NCI-H82 treated with DMSO at 0.1 percent for 48 hours (cell line): ENCODE data around the gene COPB2.
A peak's percentile ranks its signal among the peaks of the same experiment; 100 is the strongest.
"Not testable (repeated sequence)": the region's sequence is repeated elsewhere in the genome, so short reads cannot be mapped to it uniquely, and the experiment has no call there.

Source experiments
- DNase-seq: peaks from one replicate; lab custom pipeline; 2025; ENCODE audit not compliant: unreplicated experiment; lab: John Stamatoyannopoulos, UW

COPB2 gene

DNA sequence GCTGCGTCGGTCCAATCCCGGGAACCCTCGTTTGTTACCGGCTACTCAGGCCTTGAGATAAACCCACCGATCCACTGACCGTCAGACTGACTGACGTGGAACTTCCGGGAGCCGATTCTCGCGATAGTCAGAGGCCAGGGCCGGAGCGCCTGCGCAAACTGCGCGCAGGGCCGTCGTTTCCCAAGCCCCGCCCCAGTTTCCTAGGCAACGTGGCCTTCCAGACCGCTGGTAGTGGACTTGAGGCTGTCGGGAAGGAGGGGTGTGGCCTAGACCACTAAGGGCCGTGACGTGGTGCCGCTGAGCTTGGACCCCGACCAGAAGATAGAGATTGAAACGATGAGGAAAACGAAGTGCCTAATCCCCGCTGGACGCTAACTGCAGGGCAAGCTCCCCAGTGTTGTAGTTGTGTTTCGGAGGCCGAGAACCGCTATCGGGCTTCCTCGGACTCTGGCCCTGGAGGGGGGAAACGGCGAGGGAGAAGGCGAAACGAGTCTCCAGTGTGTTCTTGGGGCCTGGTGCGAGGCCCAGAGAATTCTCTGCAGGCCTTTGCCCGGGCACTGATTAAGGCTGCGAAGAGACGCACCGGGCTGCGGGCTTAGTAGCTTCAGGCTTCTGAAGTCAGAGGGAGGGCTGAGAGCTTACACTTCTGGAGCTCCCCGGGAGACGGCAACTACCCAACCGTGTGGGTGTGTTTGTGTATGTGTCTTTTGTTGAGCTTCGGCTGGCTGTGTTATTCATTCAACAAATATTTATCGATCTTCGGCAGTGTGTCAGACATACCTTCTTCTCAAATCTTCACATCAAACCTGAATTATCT, at the start of gene COPB2:
TSS of gene COPB2 (minus strand) at position 96 of the 817 bp plus-strand sequence. CDS start 97 bp downstream, outside the sequence.
- DNase-seq, result peak; percentile 99

DNA sequence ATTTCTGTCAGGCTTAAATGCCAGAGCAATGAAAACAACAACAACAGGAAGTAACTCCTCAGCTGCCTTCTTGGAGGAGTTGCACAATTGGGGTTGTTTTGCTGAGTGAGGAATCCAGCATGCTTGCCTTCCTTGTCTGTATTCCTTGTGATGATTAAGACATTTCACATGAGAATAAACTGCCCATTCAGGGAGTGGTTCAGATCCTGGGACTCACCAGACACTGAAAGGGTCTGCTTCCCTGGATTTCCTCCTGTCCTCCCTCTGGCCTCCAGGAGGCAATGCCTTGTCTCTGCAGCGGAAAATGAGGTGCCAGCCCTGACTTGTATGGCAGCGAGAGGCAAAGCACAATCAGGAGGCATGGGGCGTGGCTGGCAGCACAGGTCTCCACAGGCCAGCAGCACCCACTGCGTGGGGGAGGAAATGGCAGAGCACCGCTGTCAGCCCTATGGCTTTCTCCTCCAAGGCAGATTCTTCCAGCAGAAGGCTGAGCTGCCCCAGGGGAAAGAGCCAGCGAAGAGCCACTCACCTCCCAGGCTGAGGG, 45.4 kb upstream of the COPB2 start:
- no peak for DNase-seq

DNA sequence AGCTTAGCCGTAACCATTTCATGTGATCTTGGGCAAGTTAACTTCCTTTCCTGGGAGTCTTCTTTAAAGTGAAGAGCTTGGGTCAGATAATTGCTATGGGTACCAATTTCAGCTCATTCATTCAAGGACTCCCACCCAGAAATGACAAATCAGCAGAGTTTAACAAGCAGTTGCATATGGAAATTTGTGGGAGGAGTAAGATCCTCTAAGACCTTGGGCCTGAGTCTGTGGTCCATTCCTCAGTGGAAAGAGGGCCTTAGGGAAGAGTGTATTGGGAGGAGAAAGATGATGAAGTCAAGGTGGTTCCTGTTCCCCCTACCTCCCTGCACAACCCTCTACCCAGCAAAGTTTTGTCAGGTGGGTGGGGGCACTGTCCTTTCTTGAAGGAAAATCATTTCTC, 44.8 kb upstream of the COPB2 start:
- DNase-seq, result no peak

DNA sequence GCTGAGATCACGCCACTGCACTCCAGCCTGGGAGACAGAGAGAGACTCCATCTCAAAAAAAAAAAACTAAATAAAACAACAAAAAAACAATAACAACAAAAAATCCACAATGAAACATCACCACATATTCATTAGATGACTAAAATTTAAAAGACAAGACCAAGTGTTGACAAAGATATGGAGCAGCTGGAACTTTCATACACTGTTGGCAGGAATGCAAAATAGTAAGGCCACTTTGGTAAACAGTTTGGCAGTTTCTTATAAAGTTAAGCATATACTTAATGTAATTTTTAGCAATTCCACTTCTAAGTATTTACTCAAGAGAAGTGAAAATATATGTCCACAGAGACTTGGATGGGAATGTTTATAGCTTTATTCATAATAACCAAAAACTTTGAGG, 43.6 kb upstream of the COPB2 start:
- no peak for DNase-seq

DNA sequence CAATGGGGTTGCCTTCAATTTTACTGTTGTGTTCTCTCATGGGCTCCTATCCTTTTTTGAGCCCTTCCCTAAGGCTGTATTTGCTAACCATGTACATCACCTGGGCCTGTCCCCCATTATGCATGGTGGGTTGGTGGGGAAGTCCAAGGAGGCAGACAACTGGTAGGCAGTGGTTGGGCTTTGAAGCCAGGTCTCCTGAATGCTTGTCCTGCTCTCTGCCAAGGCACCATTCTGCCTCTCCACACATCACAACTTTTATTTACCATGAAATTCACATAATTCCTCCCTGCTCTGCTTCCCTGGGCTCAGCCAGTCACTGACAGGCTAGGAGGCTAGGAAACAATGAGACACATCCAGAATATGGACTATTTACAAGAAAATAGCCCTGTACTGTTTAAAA, 41.0 kb upstream of the COPB2 start:
- DNase-seq, result no peak

DNA sequence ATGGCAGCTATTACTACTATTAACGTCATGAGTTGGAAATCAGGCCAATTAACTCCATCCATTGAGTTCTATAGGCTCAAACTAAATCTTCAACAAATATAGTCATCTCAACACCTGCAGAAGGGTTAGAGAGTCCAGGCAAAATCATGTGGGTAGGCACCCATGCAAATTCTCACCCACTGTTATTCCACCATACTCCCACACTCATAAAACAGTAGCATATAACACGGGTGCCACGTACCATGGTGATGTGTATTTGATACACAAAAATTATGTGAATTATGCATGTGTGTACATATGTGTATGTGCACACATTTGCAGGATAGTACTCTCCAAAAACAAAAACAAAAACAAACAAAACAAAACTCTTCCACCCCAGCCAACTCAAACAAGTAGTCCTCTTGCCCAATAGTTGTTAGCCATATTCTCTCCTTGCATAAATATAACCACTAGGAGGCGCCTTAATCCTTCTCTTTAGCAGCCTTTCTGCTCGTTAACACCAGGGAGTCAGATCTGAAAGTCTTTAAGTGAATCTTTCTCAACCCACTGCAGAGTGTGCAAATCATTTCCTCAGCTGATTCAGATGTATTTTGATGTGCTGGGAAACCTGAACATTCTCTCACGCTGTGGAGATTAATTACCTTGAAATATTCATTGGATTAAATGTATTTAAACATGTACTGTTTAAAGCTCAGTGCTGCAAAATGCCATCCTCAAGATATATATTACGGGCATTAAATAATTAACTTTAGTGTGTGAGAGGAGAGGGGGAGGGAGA, 38.0 kb upstream of the COPB2 start:
- peak; percentile 91 for DNase-seq

DNA sequence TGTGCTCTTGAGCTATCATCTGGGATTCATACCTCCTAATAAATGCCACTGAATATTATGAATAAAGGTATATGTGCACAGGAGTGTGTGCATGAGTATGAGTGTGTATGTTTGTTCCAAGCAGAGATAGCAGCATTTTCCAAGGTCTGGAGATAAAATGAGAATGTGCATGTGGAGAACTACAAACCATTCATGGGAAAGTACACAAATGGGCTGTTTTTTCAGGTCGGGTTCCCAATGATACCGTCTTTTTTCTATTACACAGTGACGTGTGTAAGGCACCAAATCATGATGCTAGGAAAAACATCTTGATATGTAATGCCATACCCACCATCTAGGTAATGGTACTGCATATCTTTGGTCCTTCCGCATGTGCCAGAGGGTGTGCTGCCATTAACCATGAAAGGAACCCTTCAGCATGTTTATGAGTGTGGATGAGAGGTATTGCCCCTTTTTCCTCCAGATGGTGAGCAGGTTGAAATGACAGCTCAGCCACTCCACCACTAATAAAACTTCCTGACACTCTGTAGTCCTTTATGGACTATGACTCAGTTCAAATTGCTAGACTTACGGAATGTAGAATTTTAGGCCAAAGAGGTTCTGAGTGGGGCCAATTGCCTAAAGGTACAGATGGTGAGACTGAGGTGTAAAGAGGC, 36.4 kb upstream of the COPB2 start:
- no peak for DNase-seq

DNA sequence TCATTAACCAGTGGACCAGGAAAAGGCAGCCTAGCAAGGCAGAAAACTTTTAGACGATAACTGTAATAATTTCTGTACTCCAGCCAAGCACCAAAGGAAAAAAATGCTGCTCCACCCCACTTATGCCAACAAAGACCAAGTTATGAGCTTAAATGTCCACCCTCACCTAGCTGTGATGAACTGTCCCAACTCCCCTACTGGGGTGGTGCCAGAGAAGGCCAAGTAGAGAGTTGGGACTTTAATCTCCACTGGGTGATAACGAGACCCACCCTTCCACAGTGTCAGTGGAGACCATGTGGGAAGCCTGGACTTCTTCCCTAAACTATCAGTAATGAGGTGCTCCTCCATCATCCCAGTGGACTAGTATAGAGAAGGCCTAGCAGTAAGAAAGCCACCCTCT, 33.8 kb upstream of the COPB2 start:
- no peak for DNase-seq

DNA sequence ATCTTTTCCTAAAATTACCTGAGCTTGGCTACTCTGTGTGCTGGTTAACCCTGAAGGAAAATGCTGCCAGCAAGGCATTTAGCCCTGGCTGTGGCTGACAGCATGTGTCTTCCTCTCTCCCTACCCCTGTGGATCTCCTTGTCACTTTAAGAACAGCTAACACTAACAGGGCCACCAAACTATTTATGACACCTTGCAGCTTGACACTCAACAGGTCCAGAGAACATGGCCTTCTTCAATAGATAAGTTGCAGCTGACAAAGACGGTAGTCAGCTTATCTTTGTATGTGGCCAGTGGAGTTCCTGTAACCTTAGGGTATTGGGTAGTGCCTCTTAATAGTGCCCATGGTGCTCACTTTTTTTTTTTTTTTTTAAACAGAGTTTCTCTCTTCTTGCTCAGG, 32.0 kb upstream of the COPB2 start:
- no peak for DNase-seq

DNA sequence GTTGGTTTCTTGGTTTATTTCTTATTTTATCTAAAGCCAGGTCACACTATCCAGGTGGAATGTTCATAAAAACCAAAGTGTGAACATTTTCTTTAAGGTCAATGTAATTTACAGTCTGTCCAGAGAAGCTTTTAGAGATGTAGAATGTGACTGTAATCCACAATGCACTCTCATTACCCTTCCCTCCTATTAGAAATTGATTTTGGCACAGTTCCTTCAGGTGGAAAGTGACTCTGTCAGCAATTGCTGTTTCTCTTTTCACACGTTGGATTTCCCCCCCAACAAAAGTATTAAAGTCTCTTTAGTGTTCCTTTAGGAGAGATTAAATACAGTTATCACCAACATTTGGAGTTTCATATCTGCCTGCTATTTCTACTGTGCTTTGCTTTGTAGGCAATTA, 31.6 kb upstream of the COPB2 start:
- DNase-seq, result no peak

DNA sequence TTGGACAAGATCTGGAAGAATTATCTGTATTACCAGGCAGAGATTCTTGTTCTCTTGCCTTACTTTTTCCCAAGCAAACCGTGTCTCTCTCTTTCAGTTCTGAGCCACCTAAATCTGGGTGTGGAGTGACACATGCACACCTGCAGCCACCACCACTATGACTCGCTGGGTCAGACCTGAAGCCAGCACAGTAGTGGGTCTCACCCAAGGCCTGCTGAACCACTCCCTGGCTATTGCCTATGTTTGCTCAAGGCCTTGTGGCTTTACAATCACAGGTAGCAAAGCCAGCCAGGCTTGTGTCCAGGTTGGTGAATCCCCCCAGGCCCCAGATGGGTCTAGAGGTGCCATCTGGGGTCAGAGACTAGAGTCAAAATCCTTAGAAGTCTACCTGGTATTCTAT, 28.7 kb upstream of the COPB2 start:
- no peak for DNase-seq

DNA sequence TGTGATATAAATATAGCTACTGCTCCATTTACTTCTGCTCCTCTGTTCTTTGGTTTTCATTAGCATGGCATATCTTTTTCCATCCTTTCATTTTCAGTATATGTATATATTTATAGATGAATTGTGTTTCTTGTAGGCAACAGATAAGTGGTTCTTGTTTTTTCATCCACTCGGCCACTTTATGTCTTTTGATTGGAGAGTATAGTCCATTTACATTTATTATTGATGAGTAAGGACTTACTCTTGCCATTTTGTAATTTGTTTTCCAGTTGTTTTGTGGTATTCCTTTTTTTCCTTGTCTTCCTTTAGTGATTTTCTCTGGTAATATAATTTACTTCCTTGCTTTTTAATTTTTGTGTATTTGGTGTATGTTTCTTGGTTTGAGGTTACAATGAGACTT, 26.8 kb upstream of the COPB2 start:
- DNase-seq, result no peak

DNA sequence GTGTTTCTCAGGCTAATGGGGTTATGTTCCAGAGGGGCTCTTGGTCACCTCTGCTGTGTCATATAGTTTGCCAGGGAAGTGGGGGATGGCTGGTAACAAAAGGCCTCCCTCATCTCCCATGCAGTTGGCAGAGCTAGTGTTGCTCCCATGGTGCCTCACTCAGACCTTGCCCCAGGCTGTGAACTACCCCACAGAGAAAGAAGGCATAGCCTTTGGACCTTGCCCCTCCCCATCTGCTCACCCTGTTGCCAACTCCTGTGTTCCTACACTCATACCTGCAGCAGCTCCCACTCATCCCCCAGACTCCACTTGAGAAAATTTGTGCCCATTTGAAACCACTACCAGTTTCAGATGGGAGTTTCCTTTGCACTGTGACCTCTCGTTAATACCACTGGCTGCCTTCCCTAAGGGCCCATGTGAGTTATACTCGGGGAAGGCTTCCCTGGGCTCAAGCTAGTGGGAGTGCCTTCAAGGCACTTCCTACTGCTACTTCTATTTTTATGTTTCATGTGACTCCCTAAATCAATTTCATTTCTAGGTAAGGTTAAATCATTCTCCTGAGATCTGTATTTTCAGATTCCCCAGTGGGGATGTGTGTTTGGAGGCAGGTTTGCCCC, 25.3 kb upstream of the COPB2 start:
- DNase-seq, result no peak

DNA sequence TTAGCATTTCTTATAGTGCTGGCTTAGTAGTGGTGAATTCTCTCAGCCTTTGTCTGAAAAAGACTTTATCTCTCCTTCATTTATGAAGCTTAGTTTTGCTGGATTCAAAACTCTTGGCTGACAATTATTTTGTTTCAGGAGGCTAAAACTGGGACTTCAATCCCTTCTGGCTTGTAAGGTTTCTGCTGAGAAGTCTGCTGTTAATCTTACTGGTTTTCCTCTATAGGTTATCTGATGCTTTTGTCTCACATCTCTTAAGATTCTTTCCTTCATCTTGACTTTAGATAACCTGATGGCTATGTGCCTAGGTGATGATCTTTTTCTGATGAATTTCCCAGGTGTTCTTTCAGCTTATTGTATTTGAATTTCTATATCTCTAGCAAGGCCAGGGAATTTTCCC, 23.4 kb upstream of the COPB2 start:
- not testable (repeated sequence) for DNase-seq

DNA sequence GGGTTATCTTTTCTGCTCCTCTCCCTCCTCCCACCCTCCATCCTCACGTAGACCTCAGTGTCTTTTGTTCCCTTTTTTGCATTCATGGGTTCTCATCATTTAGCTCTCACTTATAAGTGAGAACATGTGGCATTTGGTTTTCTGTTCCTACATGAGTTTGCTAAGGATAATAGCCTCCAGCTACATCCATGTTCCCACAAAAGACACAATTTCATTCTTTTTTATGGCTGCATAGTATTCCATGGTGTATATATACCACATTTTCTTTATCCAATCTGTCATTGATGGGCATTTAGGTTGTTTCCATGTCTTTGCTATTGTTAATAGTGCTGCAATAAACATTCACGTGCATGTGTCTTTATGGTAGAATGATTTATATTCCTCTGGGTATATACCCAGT, 11.7 kb upstream of the COPB2 start:
- DNase-seq, result not testable (repeated sequence)

DNA sequence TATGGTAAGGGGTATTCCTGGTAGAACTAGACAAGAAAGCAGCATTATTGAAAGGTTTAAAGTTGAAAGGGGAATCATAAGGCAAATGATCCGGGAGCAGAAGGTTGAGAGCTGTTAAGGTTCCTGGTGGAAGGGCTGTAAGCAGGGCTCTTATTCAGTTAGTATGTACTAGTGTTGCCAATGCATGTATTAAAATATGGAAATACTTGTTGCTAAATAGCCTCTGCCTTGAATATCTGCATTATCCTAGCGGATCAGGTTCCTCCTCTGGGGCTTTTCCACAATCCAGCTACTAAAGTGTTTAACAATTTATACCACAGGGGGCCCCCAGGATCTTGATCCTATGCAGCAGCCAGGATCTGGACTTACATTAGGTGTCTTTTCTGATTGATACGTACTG, 7.3 kb upstream of the COPB2 start:
- no peak for DNase-seq

DNA sequence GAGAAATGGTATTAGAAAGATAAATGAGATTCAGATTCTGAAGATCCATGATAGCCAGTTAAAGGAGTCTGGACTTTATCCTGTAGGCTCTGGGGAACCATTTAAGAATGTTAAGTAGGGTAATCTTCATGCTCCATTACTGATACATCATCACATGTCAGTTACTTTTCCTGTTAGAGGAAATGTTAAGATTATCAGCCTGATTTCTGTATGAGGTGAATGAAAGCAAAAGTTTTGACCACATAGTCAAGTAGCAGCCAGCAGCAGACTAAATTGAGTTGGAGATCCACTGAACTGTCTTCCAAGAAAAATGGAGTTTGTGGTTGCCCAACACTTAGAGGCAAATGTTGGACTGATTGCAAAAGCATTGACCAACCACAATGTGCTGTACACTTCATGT, 4.7 kb upstream of the COPB2 start:
- DNase-seq, result peak; percentile 7

DNA sequence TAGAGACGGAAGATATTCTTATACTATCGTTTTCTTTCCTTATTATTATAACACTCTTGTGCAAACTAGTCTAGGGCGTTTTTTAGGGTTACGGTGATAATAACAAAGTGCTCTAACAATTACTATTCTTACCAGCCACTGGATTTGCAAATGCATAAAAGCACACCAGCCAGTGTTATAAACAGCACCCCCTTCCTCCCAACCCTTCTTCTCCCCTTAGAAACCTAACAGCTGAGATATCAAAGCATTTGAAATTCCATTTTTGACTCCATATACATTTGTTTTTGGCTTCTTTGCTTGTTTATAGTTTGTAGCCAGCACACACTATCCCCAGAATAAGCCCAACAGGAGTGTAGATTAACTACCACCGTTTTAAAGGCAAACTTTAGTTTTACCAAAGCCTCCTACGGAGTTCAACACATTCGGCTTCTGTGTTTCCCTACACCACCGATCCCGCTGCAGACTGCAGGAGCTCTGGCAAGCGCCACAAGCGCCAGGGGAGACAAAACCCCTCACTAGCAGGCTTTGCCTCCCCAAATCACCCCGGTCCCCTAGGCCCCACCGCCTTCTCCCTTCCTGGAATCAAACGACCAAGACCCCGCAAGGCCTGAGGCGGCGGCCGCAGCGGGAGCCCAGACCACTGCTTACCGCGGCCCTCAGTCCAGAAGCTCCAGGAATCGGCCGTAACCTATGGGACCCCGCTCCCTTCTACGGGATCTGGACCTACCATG, 461 bp downstream of the COPB2 start:
- DNase-seq, result no peak

DNA sequence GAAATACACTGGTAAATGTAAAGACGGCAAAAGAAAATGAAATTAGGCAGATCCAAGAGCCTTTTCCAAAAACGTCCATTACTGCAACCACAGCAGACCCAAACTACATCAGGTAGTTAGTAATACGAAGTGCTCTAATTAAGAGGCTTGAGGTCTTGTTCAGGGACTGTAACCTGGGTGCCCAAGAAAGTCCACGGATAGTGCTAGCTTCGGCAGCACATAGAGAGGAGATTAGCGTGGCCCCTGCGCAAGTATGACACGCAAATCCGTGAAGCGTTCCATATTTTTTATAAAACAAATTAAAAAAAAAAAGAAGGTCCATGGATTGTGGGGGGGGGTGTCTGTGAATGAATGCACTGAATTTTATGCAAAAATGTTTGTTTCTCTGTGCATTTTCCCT, 1.4 kb downstream of the COPB2 start:
- DNase-seq, result no peak

DNA sequence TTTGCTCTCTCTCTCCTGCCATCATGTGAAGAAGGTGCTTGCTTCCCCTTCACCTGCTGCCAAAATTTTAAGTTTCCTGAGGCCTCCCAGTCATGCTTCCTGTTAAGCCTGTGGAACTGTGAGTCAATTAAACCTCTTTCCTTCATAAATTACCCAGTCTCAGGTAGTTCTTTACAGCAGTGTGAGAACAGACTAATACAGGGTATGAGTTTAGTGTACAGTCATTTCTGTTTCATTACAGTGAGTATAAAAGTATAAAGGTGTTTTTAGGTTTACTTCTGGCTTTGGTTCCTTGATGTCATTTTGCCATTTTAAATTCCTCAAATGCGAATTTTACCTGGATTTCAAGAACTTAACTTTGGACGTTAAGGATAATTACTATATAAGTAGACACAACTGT, 7.2 kb downstream of the COPB2 start:
- not testable (repeated sequence) for DNase-seq

DNA sequence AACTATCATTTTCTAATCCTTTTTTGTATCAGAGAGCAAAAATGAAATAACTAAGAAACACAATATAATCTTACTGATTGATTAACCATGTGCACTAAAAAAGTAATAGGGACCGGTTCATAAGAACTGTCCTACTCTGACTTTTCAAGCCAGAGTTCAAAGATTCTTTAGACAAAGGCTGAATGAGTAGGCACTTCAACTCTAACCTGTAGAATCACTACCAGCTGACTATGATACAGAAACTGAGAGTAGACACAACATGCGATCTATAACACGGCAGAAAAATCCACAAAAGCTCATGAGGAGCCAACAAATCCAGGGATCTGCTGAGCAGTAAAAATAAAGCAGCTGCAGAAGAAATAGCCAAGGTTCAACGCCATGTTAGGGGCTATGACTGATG, 8.9 kb downstream of the COPB2 start:
- no peak for DNase-seq
